NCI-H226 (cell line): Measurements from ENCODE around the gene RAB40C.

Experiments used
- DNase-seq: peaks from one replicate; pipeline ENCODE4 v3.0.0-alpha.2; 2015

RAB40C gene

GRCh38 chr16:633336-634050 is 43.6 kb downstream of the RAB40C start:
- DNase-seq: no peak

GRCh38 chr16:634051-634670 is 44.3 kb downstream of the RAB40C start:
- no peak for DNase-seq

- DNase-seq: no peak
Observed at GRCh38 chr16:634996-635395, 45.1 kb downstream of the RAB40C start.

- DNase-seq: no peak
Observed at GRCh38 chr16:635573-636205, 45.8 kb downstream of the RAB40C start.

GRCh38 chr16:636206-637080 is 46.6 kb downstream of the RAB40C start, which contains the start of gene METTL26:
METTL26 (minus strand) TSS chr16:636305; CDS start chr16:636290, 15 bp downstream.
- peak; percentile 82 for DNase-seq

- DNase-seq: no peak
Observed at GRCh38 chr16:637081-638018, 47.5 kb downstream of the RAB40C start.

- DNase-seq: no peak
Observed at GRCh38 chr16:638034-638543, 48.2 kb downstream of the RAB40C start.

GRCh38 chr16:638836-639235 is 49.0 kb downstream of the RAB40C start:
- no peak for DNase-seq

- no peak for DNase-seq
Observed at GRCh38 chr16:640614-641013, 50.7 kb downstream of the RAB40C start.

GRCh38 chr16:641326-642188 is 51.7 kb downstream of the RAB40C start, which contains the start of gene MCRIP2:
MCRIP2 (plus strand) TSS chr16:641828; CDS start chr16:641992, 164 bp downstream.
- DNase-seq: peak; percentile 76

GRCh38 chr16:642189-643049 is 52.6 kb downstream of the RAB40C start:
- DNase-seq: peak; percentile 7

- no peak for DNase-seq
Observed at GRCh38 chr16:643050-643368, 53.1 kb downstream of the RAB40C start.

- DNase-seq: no peak
Observed at GRCh38 chr16:644556-644955, 54.7 kb downstream of the RAB40C start.

- no peak for DNase-seq
Observed at GRCh38 chr16:645852-646678, 56.2 kb downstream of the RAB40C start.

GRCh38 chr16:646679-647172 is 56.9 kb downstream of the RAB40C start:
- DNase-seq: no peak

- DNase-seq: no peak
Observed at GRCh38 chr16:647173-647902, 57.5 kb downstream of the RAB40C start.

GRCh38 chr16:648071-648780 is 58.4 kb downstream of the RAB40C start:
- DNase-seq: no peak
